Activated CD8-positive, alpha-beta T cell treated with anti-CD3 and anti-CD28 coated beads for 36 hours (primary cell): Measurements from ENCODE around the gene BHLHA15. TPM values are rescaled to one million over a fixed set of nuclear protein-coding genes. Genes with fewer than 3 reads are reported as not detected.
A peak's percentile ranks its signal among the peaks of the same experiment; 100 is the strongest.

ENCODE experiments used
- ATAC-seq: fragments of 200-7000 bp; cut with Tn5 transposase; one replicate; pipeline ENCODE4 v1.10.0; 2021; ENCODE audit warnings: mild to moderate bottlenecking, moderate library complexity
- CTCF ChIA-PET: fragments of 350-600 bp; sonication (Branson Sonifier 250); formaldehyde crosslinking; loops from one replicate; lab custom pipeline; 2021; ENCODE audit warnings: antibody characterized with exemption; lab: Charles Lee
- POLR2A ChIA-PET: fragments of 350-600 bp; sonication (Branson Sonifier 250); formaldehyde crosslinking; loops from one replicate; lab custom pipeline; 2021; ENCODE audit warnings: antibody characterized with exemption; lab: Charles Lee
- DNase-seq: peaks from one replicate; pipeline ENCODE4 v3.0.0-alpha.2; 2020
- H3K27ac Mint-ChIP-seq: one replicate; pipeline ENCODE4 v1.8.0; 2021; ENCODE audit warnings: mild to moderate bottlenecking, mixed read lengths
- H3K27me3 Mint-ChIP-seq: one replicate; pipeline ENCODE4 v1.8.0; 2021; ENCODE audit warnings: mixed read lengths
- H3K36me3 Mint-ChIP-seq: one replicate; pipeline ENCODE4 v1.8.0; 2021; ENCODE audit warnings: low read depth, mixed read lengths
- H3K4me1 Mint-ChIP-seq: one replicate; pipeline ENCODE4 v1.8.0; 2021; ENCODE audit warnings: low read depth, mixed read lengths
- H3K4me3 Mint-ChIP-seq: one replicate; pipeline ENCODE4 v1.8.0; 2021; ENCODE audit warnings: mild to moderate bottlenecking, moderate library complexity, mixed read lengths
- H3K9me3 Mint-ChIP-seq: one replicate; pipeline ENCODE4 v1.8.0; 2021; ENCODE audit warnings: mixed read lengths
- intact Hi-C: fragments of 100-400 bp; cut with micrococcal nuclease; formaldehyde crosslinking; loops from one replicate; pipeline ENCODE4 v1.10.0; 2022
- total RNA-seq, 2 experiments: library from RNA; stranded (reverse); gene quantifications; one replicate each; pipeline ENCODE4 v1.2.3, GENCODE V29; 2021
- TF ChIP-seq, protein P1 (sequence below): fragments of 200-600 bp; IDR thresholded peaks from one replicate; pipeline ENCODE4 v1.8.0; 2022; ENCODE audit warnings: antibody characterized with exemption, mild to moderate bottlenecking

Gene BHLHA15
- total RNA-seq, 2 experiments from 2014 or later, result 0.94 TPM; not detected in 1

DNA sequence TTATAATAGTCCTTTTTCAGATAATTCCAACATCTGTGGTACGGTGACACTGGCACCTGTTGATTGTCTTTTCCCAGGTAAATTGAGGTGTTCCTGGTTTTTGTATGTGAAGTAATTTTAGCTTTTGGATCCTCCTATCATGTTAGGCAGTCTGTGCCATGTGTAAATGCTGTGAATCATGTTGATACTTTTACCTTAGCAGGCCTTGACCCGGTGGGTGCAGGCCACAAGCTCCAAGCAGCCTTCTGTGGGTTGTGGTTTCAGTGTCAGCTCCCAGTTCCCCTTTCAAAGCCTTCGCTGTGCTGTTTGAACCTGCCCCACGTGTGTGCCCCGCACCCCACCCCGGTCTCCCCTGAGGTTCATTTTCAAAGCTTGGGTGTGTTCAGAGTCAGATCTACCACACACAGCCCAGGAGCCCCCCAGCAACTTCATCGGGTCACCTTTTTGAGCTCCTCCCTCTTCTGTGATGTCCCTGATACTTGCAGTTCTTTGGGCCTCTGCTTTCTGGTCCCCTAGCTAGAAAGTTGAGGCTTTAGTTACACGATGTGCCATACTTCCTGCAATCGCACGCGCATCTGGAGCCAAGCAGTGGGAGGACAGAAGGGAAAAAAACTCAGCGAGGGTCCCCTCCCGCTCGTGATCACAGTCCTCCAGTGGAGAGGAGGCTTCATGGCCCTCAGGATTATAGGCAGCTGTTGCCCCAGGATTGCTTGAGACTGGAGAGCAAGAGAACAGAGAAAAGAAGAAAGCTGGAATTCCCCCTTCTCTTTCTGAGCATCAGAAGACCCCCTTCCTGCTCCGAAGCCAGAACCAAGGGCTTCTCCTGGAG, 8.7 kb upstream of the BHLHA15 start:
- Mint-ChIP-seq H3K4me1 (peaks cover 53% of the 10 kb centered on the region), H3K27me3 (no peaks in the 10 kb centered on the region), H3K36me3 (peaks cover 39% of the 10 kb centered on the region), H3K9me3 (peaks cover 4% of the 10 kb centered on the region), H3K27ac (peak overlapping the region; percentile 91), H3K4me3 (peak overlapping the region; percentile 69)
- DNase-seq (peak; percentile 91), ATAC-seq (peak; percentile 84)
- TF ChIP-seq, protein P1, sequence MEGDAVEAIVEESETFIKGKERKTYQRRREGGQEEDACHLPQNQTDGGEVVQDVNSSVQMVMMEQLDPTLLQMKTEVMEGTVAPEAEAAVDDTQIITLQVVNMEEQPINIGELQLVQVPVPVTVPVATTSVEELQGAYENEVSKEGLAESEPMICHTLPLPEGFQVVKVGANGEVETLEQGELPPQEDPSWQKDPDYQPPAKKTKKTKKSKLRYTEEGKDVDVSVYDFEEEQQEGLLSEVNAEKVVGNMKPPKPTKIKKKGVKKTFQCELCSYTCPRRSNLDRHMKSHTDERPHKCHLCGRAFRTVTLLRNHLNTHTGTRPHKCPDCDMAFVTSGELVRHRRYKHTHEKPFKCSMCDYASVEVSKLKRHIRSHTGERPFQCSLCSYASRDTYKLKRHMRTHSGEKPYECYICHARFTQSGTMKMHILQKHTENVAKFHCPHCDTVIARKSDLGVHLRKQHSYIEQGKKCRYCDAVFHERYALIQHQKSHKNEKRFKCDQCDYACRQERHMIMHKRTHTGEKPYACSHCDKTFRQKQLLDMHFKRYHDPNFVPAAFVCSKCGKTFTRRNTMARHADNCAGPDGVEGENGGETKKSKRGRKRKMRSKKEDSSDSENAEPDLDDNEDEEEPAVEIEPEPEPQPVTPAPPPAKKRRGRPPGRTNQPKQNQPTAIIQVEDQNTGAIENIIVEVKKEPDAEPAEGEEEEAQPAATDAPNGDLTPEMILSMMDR, result no peak
- POLR2A ChIA-PET, result interaction anchor here (0.6 to 1.6 kb wide), 5 partner anchors 9 to 330 kb away, joined by 3 to 4 read pairs (median 3); partner anchors contain the start of gene BHLHA15
- intact Hi-C loops, result no loop called here
- CTCF ChIA-PET, result interaction anchor here (0.8 to 1.7 kb wide), 10 partner anchors 9 to 203 kb away, joined by 3 to 6 read pairs (median 4); partner anchors contain the start of gene BHLHA15

DNA sequence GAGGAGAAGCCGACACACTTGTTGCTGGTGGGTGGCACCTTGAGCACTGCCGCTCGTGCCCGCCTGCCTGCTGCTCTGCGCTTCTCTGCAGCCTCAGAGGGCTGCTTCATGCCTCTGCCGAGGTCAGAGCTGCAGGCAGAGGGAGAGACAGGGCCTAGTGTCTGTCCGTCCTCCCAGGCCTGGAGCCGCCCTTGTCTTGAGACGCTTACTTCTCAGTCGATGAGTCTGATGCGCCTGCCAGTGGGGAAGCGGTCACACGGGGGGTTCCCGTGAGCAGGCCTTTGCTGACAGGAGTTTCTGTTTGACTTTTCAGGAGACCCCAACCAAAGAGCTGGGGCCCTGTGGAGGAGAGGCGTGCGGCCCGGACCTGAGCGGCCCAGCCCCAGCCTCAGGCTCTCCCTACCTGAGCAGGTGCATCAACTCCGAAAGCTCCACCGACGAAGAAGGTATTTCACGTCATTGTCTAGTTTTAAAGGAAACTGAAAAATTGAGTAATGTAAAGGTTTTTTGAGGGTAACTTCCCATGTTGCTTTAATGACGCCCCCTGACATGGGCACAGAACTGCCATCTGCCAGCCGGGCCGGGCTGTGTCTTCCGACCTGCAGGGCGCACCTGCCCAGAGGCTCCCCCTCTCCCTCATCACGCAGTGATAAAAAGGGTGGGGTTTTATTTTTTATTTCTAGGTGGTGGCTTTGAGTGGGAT, 7.8 kb upstream of the BHLHA15 start:
- Mint-ChIP-seq H3K9me3 (peaks cover 4% of the 10 kb centered on the region), H3K27me3 (no peaks in the 10 kb centered on the region), H3K4me3 (peak overlapping the region; percentile 69), H3K4me1 (peaks cover 53% of the 10 kb centered on the region), H3K27ac (peak overlapping the region; percentile 91), H3K36me3 (peaks cover 35% of the 10 kb centered on the region)
- ChIA-PET POLR2A (interaction anchor here (0.7 to 1.6 kb wide), 4 partner anchors 8 to 331 kb away, joined by 3 to 4 read pairs (median 3); partner anchors contain the start of gene BHLHA15), CTCF (interaction anchor here (0.8 to 1.7 kb wide), 7 partner anchors 12 to 182 kb away, joined by 3 to 6 read pairs (median 4); no protein-coding TSS in a partner anchor)
- DNase-seq (peak; percentile 54), ATAC-seq (no peak)
- TF ChIP-seq, protein P1, result no peak
- intact Hi-C loops, result no loop called here

DNA sequence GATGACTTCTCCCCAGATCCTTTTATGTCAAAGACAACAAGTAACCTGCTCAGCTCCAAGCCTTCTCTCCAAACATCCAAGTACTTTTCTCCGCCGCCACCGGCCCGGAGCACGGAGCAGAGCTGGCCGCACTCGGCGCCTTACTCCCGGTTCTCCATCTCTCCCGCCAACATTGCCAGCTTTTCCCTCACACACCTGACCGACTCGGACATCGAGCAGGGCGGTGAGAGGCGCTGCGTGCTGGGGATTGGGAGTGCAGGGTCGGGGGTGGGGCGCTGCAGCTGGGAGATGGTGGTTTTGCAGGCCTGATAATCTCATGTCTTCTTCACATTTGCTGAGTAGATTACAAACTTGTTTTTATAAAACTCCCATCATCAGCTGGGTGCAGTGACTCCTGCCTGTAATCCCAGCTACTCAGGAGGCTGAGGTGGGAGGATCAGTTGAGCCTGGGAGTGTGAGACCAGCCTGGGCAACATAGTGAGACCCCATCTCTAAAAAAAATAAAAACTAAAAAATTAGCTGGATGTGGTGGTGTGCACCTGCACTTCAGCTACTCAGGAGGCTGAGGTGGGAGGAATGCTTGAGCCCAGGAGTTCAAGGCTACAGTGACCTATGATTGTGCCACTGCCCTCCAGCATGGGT, 7.2 kb upstream of the BHLHA15 start:
- ATAC-seq, result no peak
- peak overlapping the region; percentile 18 for H3K4me3 Mint-ChIP-seq
- H3K4me1 Mint-ChIP-seq, result peaks cover 53% of the 10 kb centered on the region
- peaks cover 33% of the 10 kb centered on the region for H3K36me3 Mint-ChIP-seq
- intact Hi-C loops, result no loop called here
- TF ChIP-seq, protein P1, result no peak
- H3K27ac Mint-ChIP-seq, result peak overlapping the region; percentile 32
- ChIA-PET CTCF (interaction anchor here (1.3 to 1.6 kb wide), 2 partner anchors 36 to 182 kb away, joined by 5 to 6 read pairs; no protein-coding TSS in a partner anchor), POLR2A (interaction anchor here (0.7 kb wide), 1 partner anchor 16 kb away, joined by 3 read pairs; no protein-coding TSS in a partner anchor)
- H3K27me3 Mint-ChIP-seq, result no peaks in the 10 kb centered on the region
- no peak for DNase-seq
- H3K9me3 Mint-ChIP-seq, result peaks cover 2% of the 10 kb centered on the region

DNA sequence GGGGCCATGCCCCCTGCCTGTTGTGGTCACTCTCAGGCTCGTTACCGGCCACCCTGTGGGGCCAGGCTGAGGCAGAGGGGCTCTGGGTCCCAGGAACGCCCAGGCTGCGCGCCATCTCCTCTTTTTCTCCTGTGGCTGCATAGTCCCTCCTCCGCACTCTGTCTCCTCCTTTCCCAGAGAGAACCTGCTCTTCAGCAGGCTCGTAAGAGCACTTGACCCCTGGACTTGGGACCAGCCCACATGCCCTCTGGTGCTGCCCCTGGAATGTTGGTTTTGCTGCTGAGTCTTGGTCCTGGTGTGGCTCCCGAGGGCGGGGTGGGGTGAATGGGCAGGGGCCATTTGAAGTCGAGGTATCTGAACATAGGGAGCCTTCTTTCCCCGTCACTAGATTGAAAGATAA, 6.6 kb upstream of the BHLHA15 start:
- intact Hi-C loops, result no loop called here
- peaks cover 53% of the 10 kb centered on the region for H3K4me1 Mint-ChIP-seq
- DNase-seq (no peak), ATAC-seq (no peak)
- no peaks in the 10 kb centered on the region for H3K9me3 Mint-ChIP-seq
- TF ChIP-seq, protein P1, result no peak
- no peaks in the 10 kb centered on the region for H3K27me3 Mint-ChIP-seq
- POLR2A ChIA-PET, result no interaction called here
- H3K27ac Mint-ChIP-seq, result no peak overlapping the region
- H3K36me3 Mint-ChIP-seq, result peaks cover 30% of the 10 kb centered on the region
- CTCF ChIA-PET, result no interaction called here
- H3K4me3 Mint-ChIP-seq, result no peak overlapping the region
